Epithelial cell of proximal tubule (primary cell): ENCODE results near the gene HES5. TPM values are rescaled to one million over a fixed set of nuclear protein-coding genes. Genes with fewer than 3 reads are reported as not detected.
A peak's percentile ranks its signal among the peaks of the same experiment; 100 is the strongest.

ENCODE experiments used
- DNase-seq: peaks from one replicate; pipeline ENCODE4 v3.0.0-alpha.2; 2011; ENCODE audit warnings: low read depth
- H3K4me3 ChIP-seq: 2 replicates; pipeline ENCODE4 v1.5.1; 2011; ENCODE audit warnings: low read depth, mild to moderate bottlenecking, low read length
- CTCF ChIP-seq: conservative IDR thresholded peaks from 2 replicates; pipeline ENCODE4 v1.5.1; 2012; ENCODE audit warnings: low read depth, mild to moderate bottlenecking, low read length
- total RNA-seq: library from RNA; depleted of rRNA; stranded (reverse); fragments of >200 nt; gene quantifications from 2 replicates; pipeline ENCODE4 v1.2.3, GENCODE V29; 2015

HES5 gene
- total RNA-seq, 1 donor from 2014 or later, result not detected

GRCh38 chr1:2527556-2527860 is 2.6 kb downstream of the HES5 start:
- no peak overlapping the region for H3K4me3 ChIP-seq
- no peak for TF ChIP-seq CTCF
- no peak for DNase-seq

- peak overlapping the region; percentile 97 for H3K4me3 ChIP-seq
- no peak for DNase-seq
- TF ChIP-seq CTCF, result no peak
These were observed 3.1 kb downstream of the HES5 start for GRCh38 chr1:2526824-2527555.

GRCh38 chr1:2525920-2526823 is 3.9 kb downstream of the HES5 start, which contains the start of gene PANK4:
TSS of gene PANK4 (minus strand) at chr1:2526596. CDS start at chr1:2526587, 9 bp downstream.
- no peak for DNase-seq
- H3K4me3 ChIP-seq, result peak within 1 kb of the TSS; percentile 97

GRCh38 chr1:2525572-2525919 is 4.5 kb downstream of the HES5 start:
- peak; percentile 15 for TF ChIP-seq CTCF
- peak overlapping the region; percentile 97 for H3K4me3 ChIP-seq
- DNase-seq, result no peak

More at GRCh38 chr1:2525920-2526823, 3.9 kb downstream of the HES5 start, which contains the start of gene PANK4:
- no peak for TF ChIP-seq CTCF

GRCh38 chr1:2523891-2524609 is 6.0 kb downstream of the HES5 start:
- H3K4me3 ChIP-seq, result no peak overlapping the region
- DNase-seq, result no peak
- no peak for TF ChIP-seq CTCF

GRCh38 chr1:2523191-2523890 is 6.7 kb downstream of the HES5 start:
- TF ChIP-seq CTCF, result no peak
- no peak overlapping the region for H3K4me3 ChIP-seq
- DNase-seq, result no peak
